COR-L47 (cell line): Measurements from ENCODE around the gene YPEL5.
"Not testable (repeated sequence)": the region's sequence is repeated elsewhere in the genome, so short reads cannot be mapped to it uniquely, and the experiment has no call there.

Source experiments
- DNase-seq: peaks from one replicate; lab custom pipeline; 2025; lab: John Stamatoyannopoulos, UW

YPEL5 gene

GRCh38 chr2:30139131-30139870 lies 7.5 kb upstream of the YPEL5 start:
- no peak for DNase-seq

GRCh38 chr2:30141136-30141535 lies 5.7 kb upstream of the YPEL5 start:
- DNase-seq, result no peak

- DNase-seq, result no peak
Observed at GRCh38 chr2:30144260-30144659, 2.5 kb upstream of the YPEL5 start.

- not testable (repeated sequence) for DNase-seq
Observed at GRCh38 chr2:30144951-30145350, 1.9 kb upstream of the YPEL5 start.

- no peak for DNase-seq
Observed at GRCh38 chr2:30145826-30146336, 926 bp upstream of the YPEL5 start.

- DNase-seq, result no peak
Observed at GRCh38 chr2:30147196-30147714, 448 bp downstream of the YPEL5 start.

GRCh38 chr2:30147715-30148610 lies 1.2 kb downstream of the YPEL5 start:
- DNase-seq, result peak; percentile 65

- DNase-seq, result no peak
Observed at GRCh38 chr2:30148850-30149249, 2.0 kb downstream of the YPEL5 start.

GRCh38 chr2:30149513-30149912 lies 2.7 kb downstream of the YPEL5 start:
- DNase-seq, result no peak

- DNase-seq, result no peak
Observed at GRCh38 chr2:30149976-30150375, 3.2 kb downstream of the YPEL5 start.

GRCh38 chr2:30150786-30151185 lies 4.0 kb downstream of the YPEL5 start:
- no peak for DNase-seq

GRCh38 chr2:30152385-30152784 lies 5.6 kb downstream of the YPEL5 start:
- no peak for DNase-seq

- DNase-seq, result no peak
Observed at GRCh38 chr2:30155202-30155601, 8.4 kb downstream of the YPEL5 start.

GRCh38 chr2:30155889-30156658 lies 9.3 kb downstream of the YPEL5 start:
- no peak for DNase-seq

GRCh38 chr2:30157616-30158015 lies 10.8 kb downstream of the YPEL5 start:
- DNase-seq, result no peak

GRCh38 chr2:30159766-30160165 lies 13.0 kb downstream of the YPEL5 start:
- DNase-seq, result no peak

GRCh38 chr2:30161929-30162706 lies 15.3 kb downstream of the YPEL5 start:
- DNase-seq, result no peak

GRCh38 chr2:30162806-30163205 lies 16.0 kb downstream of the YPEL5 start:
- DNase-seq, result no peak

- DNase-seq, result no peak
Observed at GRCh38 chr2:30164131-30164925, 17.5 kb downstream of the YPEL5 start.

GRCh38 chr2:30165050-30165520 lies 18.3 kb downstream of the YPEL5 start:
- peak; percentile 81 for DNase-seq
